Natural killer cell treated with Interleukin-12 subunit alpha and Interleukin-12 subunit beta and Interleukin-15 and Interleukin-18, amount 100 ng/mL, for 72 hours (primary cell): Measurements from ENCODE around the gene NELFCD. TPM values are rescaled to one million over a fixed set of nuclear protein-coding genes. Genes with fewer than 3 reads are reported as not detected.
"Not testable (repeated sequence)": the region's sequence is repeated elsewhere in the genome, so short reads cannot be mapped to it uniquely, and the experiment has no call there.

Experiments used
- ATAC-seq, 2 donors: fragments of 150-1000 bp; cut with Tn5 transposase in 1 of 2; sonication (Bioruptor Pico), chemical (Tn5 transposase) in 1 of 2; 2 replicates each; pipeline ENCODE4 v1.10.0; 2021
- DNase-seq: peaks from one replicate; pipeline ENCODE4 v3.0.0; 2022; ENCODE audit warnings: low spot score
- H3K27ac Mint-ChIP-seq, 2 donors: 1 replicate in 1 of 2; 2 replicates in 1 of 2; pipeline ENCODE4 v1.8.0; 2022; ENCODE audit warnings: mixed read lengths in 2 of 2, mild to moderate bottlenecking in 1 of 2, moderate library complexity in 1 of 2
- H3K27me3 Mint-ChIP-seq, 2 donors: 1 replicate in 1 of 2; 2 replicates in 1 of 2; pipeline ENCODE4 v1.8.0; 2022; ENCODE audit warnings: mixed read lengths in 2 of 2
- H3K36me3 Mint-ChIP-seq: one replicate; pipeline ENCODE4 v1.8.0; 2022; ENCODE audit warnings: mixed read lengths
- H3K4me1 Mint-ChIP-seq, 2 donors: 1 replicate in 1 of 2; 2 replicates in 1 of 2; pipeline ENCODE4 v1.8.0; 2022; ENCODE audit warnings: low read depth in 2 of 2, mixed read lengths in 2 of 2, mild to moderate bottlenecking in 1 of 2
- H3K4me3 Mint-ChIP-seq: one replicate; pipeline ENCODE4 v1.8.0; 2022; ENCODE audit warnings: mixed read lengths
- H3K9me3 Mint-ChIP-seq: 2 replicates; pipeline ENCODE4 v1.8.0; 2022; ENCODE audit warnings: mixed read lengths
- total RNA-seq, 2 donors: library from RNA; stranded (reverse); gene quantifications; one replicate each; pipeline ENCODE4 v1.2.3, GENCODE V29; 2022

NELFCD gene
- total RNA-seq, 2 donors from 2014 or later: 89.1 to 106 TPM

GRCh38 chr20:59003836-59004492 lies 22.9 kb downstream of the NELFCD start:
- Mint-ChIP-seq H3K4me1 (peaks cover 30 to 33% of the 10 kb centered on the region in 2 donors), H3K36me3 (no peaks in the 10 kb centered on the region), H3K9me3 (no peaks in the 10 kb centered on the region), H3K27me3 (no peaks in the 10 kb centered on the region), H3K27ac (peak overlapping the region; percentile 50 to 86), H3K4me3 (peak overlapping the region; percentile 64)
- DNase-seq: no peak
- no peak for ATAC-seq

DNA sequence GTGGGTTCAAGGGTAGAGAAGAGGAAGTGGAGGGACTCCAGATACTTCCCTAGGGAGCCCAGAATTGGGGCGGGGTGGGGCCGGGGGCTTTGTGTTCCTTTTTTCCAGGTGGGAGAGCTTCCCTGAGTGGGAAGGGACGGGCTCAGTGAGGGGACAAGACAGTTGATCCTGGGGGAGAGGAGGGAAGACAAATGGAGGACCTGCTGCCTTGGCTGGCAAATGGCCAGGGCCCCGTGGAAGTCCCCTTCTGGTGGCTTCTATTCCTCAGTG lies 23.4 kb downstream of the NELFCD start:
- DNase-seq (no peak), ATAC-seq (no peak)
- peaks cover 30 to 33% of the 10 kb centered on the region in 2 donors for H3K4me1 Mint-ChIP-seq
- H3K27me3 Mint-ChIP-seq: no peaks in the 10 kb centered on the region
- peak overlapping the region; percentile 79 for H3K4me3 Mint-ChIP-seq
- no peaks in the 10 kb centered on the region for H3K9me3 Mint-ChIP-seq
- H3K36me3 Mint-ChIP-seq: no peaks in the 10 kb centered on the region
- peak overlapping the region; percentile 50 to 86 for H3K27ac Mint-ChIP-seq

DNA sequence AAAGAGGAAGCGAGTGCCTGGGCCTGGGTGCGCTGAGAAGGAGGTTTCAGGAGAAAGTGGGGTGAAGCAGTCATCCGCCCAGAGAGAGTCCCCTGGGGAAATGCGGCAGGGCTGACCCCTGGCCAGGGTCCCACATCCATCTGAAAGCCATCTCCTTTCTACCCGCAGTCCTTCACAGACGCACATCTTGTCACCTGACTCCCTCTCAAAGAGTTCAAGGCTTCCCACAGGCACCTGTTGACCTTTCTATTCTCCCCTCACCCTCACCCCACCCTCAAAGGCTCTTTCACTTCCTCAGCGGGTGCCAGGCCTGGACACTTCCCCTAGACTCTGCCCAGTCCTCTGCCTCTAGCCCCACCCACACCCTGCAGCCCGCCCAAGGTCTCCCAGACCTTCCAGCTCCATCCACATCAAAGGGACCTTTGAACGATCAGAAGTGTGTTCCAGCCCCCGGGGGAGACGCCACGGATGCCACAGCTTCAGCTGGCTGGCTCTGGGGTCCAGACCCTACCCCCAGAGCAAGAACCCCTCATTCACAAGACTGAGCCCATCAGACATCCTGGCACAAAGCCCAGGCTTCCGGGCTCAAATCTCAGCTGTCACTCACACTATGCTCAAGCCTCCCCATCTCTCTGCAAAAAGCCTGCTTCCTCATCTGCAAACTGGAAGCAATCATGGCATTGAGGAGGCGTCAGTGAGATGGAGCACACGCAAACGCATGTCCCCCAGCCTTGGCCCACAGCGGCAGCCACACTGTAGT lies 23.9 kb downstream of the NELFCD start:
- no peaks in the 10 kb centered on the region for H3K9me3 Mint-ChIP-seq
- H3K4me1 Mint-ChIP-seq: peaks cover 30 to 33% of the 10 kb centered on the region in 2 donors
- peak overlapping the region; percentile 62 to 86 for H3K27ac Mint-ChIP-seq
- ATAC-seq (peak; percentile 43 to 46), DNase-seq (no peak)
- H3K4me3 Mint-ChIP-seq: peak overlapping the region; percentile 79
- H3K27me3 Mint-ChIP-seq: no peaks in the 10 kb centered on the region
- no peaks in the 10 kb centered on the region for H3K36me3 Mint-ChIP-seq

DNA sequence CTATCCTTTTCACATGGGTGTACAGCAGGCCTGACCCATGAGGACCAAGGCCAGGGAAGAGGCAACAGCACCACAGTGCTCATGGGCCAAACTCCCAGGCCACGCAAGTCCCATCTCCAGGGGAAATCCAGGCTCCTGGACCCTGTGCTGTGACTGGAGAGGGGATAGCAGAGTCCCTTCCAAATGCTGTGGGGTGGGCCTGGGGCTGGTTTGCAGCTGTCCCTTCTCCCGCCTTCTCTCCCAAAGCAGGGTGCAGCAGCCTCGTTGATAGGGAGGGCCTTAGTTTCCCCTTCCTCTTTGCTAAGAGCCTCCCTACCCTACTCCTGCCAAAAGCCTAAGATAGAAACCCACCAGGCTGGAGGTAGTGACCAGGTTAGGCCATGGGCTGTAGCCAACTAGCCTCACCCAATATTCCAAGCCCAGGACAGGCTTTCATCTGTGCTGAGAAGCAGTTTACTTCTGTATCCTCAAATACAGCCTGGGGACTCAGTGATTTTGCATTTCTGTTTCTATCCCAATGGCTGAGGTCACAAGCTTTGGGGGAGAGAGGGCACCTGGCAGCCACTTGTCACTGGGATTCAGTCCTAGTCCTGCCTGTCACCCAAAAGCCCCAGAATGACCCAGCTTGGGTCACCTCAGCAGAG lies 24.6 kb downstream of the NELFCD start:
- DNase-seq (no peak), ATAC-seq (no peak)
- peak overlapping the region; percentile 62 to 86 for H3K27ac Mint-ChIP-seq
- no peaks in the 10 kb centered on the region for H3K27me3 Mint-ChIP-seq
- H3K4me1 Mint-ChIP-seq: peaks cover 30 to 33% of the 10 kb centered on the region in 2 donors
- H3K36me3 Mint-ChIP-seq: no peaks in the 10 kb centered on the region
- H3K4me3 Mint-ChIP-seq: peak overlapping the region; percentile 79
- H3K9me3 Mint-ChIP-seq: no peaks in the 10 kb centered on the region

GRCh38 chr20:59006167-59006863 lies 25.3 kb downstream of the NELFCD start:
- Mint-ChIP-seq H3K4me1 (peaks cover 33 to 35% of the 10 kb centered on the region in 2 donors), H3K27ac (peak overlapping the region; percentile 62 to 86), H3K4me3 (peak overlapping the region; percentile 79), H3K27me3 (no peaks in the 10 kb centered on the region), H3K36me3 (no peaks in the 10 kb centered on the region), H3K9me3 (no peaks in the 10 kb centered on the region)
- no peak for DNase-seq
- ATAC-seq: no peak

DNA sequence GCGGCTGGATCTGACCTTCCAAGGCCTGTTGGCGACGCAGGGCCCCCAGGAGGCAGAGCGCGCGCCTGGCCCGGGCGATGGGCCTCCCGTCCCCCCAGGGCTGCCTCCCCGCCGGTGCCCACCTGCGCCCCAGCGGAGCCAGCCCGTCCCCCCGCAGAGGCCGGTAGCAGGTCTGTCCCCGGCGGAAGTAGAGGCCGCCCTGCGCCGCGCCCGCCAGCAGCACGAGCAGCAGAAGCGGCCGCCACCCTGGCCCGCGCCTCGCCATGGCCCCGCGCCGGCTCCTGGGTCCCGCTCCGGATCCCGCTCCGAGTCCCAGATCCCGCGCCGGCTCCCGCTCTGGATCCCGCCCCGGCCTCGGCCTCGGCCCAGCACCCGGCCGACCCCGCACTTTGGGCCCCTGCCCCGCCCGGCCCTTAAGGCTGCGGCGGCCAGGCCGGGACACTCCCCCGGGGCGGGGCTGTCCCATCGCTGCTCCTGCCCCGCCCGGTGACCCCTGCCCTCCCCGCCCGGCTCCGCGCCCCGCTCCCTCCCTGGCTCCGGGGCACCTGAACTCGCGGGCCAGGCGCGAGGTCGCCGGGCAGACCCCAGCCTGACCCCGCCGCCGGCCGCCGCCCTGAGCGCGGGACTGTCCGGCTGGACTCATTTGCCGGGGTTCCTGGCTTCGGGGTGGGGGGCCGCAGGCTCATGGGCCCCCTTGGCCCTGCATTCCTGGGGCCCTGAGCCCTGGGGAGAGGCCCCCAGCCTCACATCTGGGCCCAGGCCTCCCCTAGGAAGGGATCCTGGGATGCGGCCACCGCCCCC lies 26.0 kb downstream of the NELFCD start, which contains the start of gene CTSZ:
TSS of gene CTSZ (minus strand) at position 391 of the 801 bp plus-strand sequence. CDS start at position 265, 126 bp downstream.
- peak; percentile 86 to 91 for ATAC-seq
- H3K27me3 Mint-ChIP-seq: no peaks in the 10 kb centered on the region
- DNase-seq: no peak
- peaks cover 35 to 40% of the 10 kb centered on the region in 2 donors for H3K4me1 Mint-ChIP-seq
- H3K27ac Mint-ChIP-seq: peak within 1 kb of the TSS; percentile 74 to 86
- H3K36me3 Mint-ChIP-seq: no peaks in the 10 kb centered on the region
- peak within 1 kb of the TSS; percentile 79 for H3K4me3 Mint-ChIP-seq
- no peaks in the 10 kb centered on the region for H3K9me3 Mint-ChIP-seq

DNA sequence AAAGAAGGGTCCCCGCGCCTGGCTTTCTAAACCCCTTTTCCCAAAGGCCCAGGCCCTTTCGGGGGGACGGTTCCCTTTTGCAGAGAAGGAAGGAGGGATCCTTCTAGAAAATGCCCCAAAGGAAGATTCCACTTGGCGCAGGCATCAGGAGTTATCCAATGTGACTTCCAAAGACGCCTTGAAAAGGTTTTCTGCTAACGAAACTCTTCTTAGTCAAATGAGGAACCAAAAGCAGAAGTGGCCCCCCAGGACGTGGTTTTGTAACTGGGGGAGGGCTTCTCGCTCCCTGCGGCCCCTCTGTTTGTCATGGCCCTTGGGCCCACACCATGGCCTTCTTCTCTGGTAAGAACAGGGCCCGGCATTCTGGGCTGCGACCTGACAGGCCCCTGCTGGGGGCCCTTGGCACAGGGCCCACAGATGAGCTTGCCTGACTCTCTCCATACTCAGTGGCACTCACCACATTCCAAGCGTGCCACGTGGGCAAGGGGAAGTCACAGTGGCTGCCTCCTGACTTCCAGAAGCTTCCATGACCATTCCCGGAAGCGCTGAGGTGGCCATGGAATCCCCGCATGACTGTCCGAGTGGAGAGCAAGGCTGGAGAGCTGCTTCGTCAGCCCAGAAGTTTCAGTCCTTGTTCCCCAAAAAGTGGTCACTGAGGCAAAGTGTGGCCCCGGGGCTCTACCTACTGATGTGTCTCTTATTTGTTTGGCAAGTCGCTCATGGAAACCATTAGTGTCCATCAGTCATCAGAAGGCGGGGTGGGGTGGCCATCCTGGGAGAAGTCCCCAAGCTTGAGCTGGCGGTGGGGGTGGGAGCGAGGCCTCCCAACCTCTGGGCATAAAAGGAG lies 26.8 kb downstream of the NELFCD start:
- ATAC-seq: no peak

GRCh38 chr20:59008715-59009336 lies 27.8 kb downstream of the NELFCD start:
- no peak for DNase-seq
- Mint-ChIP-seq H3K4me1 (peaks cover 36 to 38% of the 10 kb centered on the region in 2 donors), H3K36me3 (no peaks in the 10 kb centered on the region), H3K9me3 (no peaks in the 10 kb centered on the region), H3K4me3 (peak overlapping the region; percentile 4), H3K27ac (no peak overlapping the region), H3K27me3 (no peaks in the 10 kb centered on the region)
- ATAC-seq: no peak

More for the DNA sequence above, 26.8 kb downstream of the NELFCD start:
- no peaks in the 10 kb centered on the region for H3K36me3 Mint-ChIP-seq
- H3K9me3 Mint-ChIP-seq: no peaks in the 10 kb centered on the region
- DNase-seq: no peak
- peak overlapping the region; percentile 76 for H3K4me3 Mint-ChIP-seq
- H3K4me1 Mint-ChIP-seq: peaks cover 35 to 36% of the 10 kb centered on the region in 2 donors
- H3K27ac Mint-ChIP-seq: peak overlapping the region; percentile 74
- H3K27me3 Mint-ChIP-seq: no peaks in the 10 kb centered on the region

GRCh38 chr20:59010321-59010994 lies 29.4 kb downstream of the NELFCD start:
- DNase-seq: no peak
- H3K4me3 Mint-ChIP-seq: no peak overlapping the region
- H3K9me3 Mint-ChIP-seq: no peaks in the 10 kb centered on the region
- no peaks in the 10 kb centered on the region for H3K27me3 Mint-ChIP-seq
- no peak for ATAC-seq
- H3K36me3 Mint-ChIP-seq: no peaks in the 10 kb centered on the region
- H3K4me1 Mint-ChIP-seq: peaks cover 31% of the 10 kb centered on the region in 2 donors
- no peak overlapping the region for H3K27ac Mint-ChIP-seq

GRCh38 chr20:59010995-59011873 lies 30.2 kb downstream of the NELFCD start:
- H3K27ac Mint-ChIP-seq: no peak overlapping the region
- H3K4me1 Mint-ChIP-seq: peaks cover 24 to 27% of the 10 kb centered on the region in 2 donors
- DNase-seq (no peak), ATAC-seq (no peak)
- no peak overlapping the region for H3K4me3 Mint-ChIP-seq
- no peaks in the 10 kb centered on the region for H3K9me3 Mint-ChIP-seq
- H3K36me3 Mint-ChIP-seq: no peaks in the 10 kb centered on the region
- no peaks in the 10 kb centered on the region for H3K27me3 Mint-ChIP-seq

GRCh38 chr20:59011874-59012157 lies 30.8 kb downstream of the NELFCD start:
- ATAC-seq, H3K9me3 Mint-ChIP-seq, H3K27ac Mint-ChIP-seq, H3K27me3 Mint-ChIP-seq, H3K36me3 Mint-ChIP-seq, DNase-seq, H3K4me3 Mint-ChIP-seq: not testable (repeated sequence)
- peaks cover 27 to 30% of the 10 kb centered on the region in 2 donors for H3K4me1 Mint-ChIP-seq
